Measurements from ENCODE around the gene OR10A5.
"Not testable (repeated sequence)": the region's sequence is repeated elsewhere in the genome, so short reads cannot be mapped to it uniquely, and the experiment has no call there.

OR10A5 gene

GRCh38 chr11:6834021-6834420 is 11.5 kb upstream of the OR10A5 start:
- Histone ChIP-seq H3K27me3 (ENCODE audit: low read depth, low read length) (no peaks in the 10 kb centered on the region), H3K9me3 (ENCODE audit: control insufficient read depth in 1 of 2, low read length in 2 of 2) (no peaks in the 10 kb centered on the region), H3K4me1 (ENCODE audit: control insufficient read depth in 1 of 2, insufficient read depth in 2 of 2, low read length in 2 of 2) (no peaks in the 10 kb centered on the region), H3K36me3 (ENCODE audit: control insufficient read depth in 1 of 2, insufficient read depth in 2 of 2, low read length in 2 of 2) (no peaks in the 10 kb centered on the region), H3K27ac (ENCODE audit: low read length) (no peak overlapping the region), H3K4me3 (ENCODE audit: low read depth in 1 of 2, low read length in 2 of 2) (no peak overlapping the region)

- no peaks in the 10 kb centered on the region for H3K27me3 ChIP-seq (ENCODE audit: low read depth, low read length)
- H3K4me3 ChIP-seq (ENCODE audit: low read depth in 1 of 2, low read length in 2 of 2) = no peak overlapping the region
- no peaks in the 10 kb centered on the region for H3K36me3 ChIP-seq (ENCODE audit: control insufficient read depth in 1 of 2, insufficient read depth in 2 of 2, low read length in 2 of 2)
- H3K27ac ChIP-seq (ENCODE audit: low read length) = no peak overlapping the region
- peaks cover 0 to 2% of the 10 kb centered on the region in 2 donors for H3K9me3 ChIP-seq (ENCODE audit: control insufficient read depth in 1 of 2, low read length in 2 of 2)
- H3K4me1 ChIP-seq (ENCODE audit: control insufficient read depth in 1 of 2, insufficient read depth in 2 of 2, low read length in 2 of 2) = no peaks in the 10 kb centered on the region
These were observed 3.8 kb upstream of the OR10A5 start for GRCh38 chr11:6841694-6842093.

DNA sequence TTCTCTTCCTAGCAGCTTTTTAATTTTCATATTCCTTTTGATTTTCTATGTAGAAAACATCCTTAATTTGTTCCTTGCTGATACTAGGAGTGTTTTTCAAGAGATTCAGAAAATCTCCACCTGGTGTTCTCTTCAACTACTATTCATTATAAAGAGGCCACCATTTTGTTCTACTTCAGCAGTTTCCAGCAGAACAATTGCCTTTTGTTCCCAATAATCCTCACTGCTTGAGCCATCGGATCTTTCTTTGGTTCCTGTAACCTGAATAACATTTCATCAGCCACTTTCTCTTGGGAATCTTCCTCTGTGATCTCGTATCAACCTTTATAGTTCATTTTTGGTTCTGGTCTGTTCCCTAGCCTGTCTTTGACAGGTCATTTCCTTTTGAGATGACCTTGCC is 1.8 kb upstream of the OR10A5 start:
- no peak overlapping the region for H3K27ac ChIP-seq (ENCODE audit: low read length)
- H3K27me3 ChIP-seq (ENCODE audit: low read depth, low read length) = no peaks in the 10 kb centered on the region
- H3K4me3 ChIP-seq (ENCODE audit: low read depth in 1 of 2, low read length in 2 of 2) = no peak overlapping the region
- peaks cover 0 to 2% of the 10 kb centered on the region in 2 donors for H3K9me3 ChIP-seq (ENCODE audit: control insufficient read depth in 1 of 2, low read length in 2 of 2)
- H3K4me1 ChIP-seq (ENCODE audit: control insufficient read depth in 1 of 2, insufficient read depth in 2 of 2, low read length in 2 of 2) = no peaks in the 10 kb centered on the region
- no peaks in the 10 kb centered on the region for H3K36me3 ChIP-seq (ENCODE audit: control insufficient read depth in 1 of 2, insufficient read depth in 2 of 2, low read length in 2 of 2)

DNA sequence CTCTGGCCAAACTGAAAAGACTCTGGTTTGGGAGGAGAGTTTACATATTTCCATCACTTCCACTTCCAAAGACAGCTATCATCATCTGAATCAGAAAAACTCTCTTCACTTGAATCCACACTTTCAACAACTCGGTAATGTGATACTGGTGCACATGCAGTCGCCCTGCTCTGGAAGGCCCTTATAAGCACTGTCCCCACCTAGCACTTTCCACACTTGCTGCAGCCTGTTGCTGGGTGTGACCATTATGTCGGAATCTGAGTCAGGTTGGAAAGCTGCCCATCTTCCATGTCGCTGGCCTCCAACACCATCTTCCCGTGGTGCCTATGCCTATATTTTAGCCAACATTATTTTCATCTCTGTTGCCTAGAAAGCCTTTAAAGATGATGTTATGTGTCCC is 1.1 kb upstream of the OR10A5 start:
- H3K27ac ChIP-seq (ENCODE audit: low read length) = no peak overlapping the region
- no peaks in the 10 kb centered on the region for H3K36me3 ChIP-seq (ENCODE audit: control insufficient read depth in 1 of 2, insufficient read depth in 2 of 2, low read length in 2 of 2)
- H3K4me1 ChIP-seq (ENCODE audit: control insufficient read depth in 1 of 2, insufficient read depth in 2 of 2, low read length in 2 of 2) = no peaks in the 10 kb centered on the region
- no peak overlapping the region for H3K4me3 ChIP-seq (ENCODE audit: low read depth in 1 of 2, low read length in 2 of 2)
- no peaks in the 10 kb centered on the region for H3K27me3 ChIP-seq (ENCODE audit: low read depth, low read length)
- H3K9me3 ChIP-seq (ENCODE audit: control insufficient read depth in 1 of 2, low read length in 2 of 2) = peaks cover 0 to 3% of the 10 kb centered on the region in 2 donors

GRCh38 chr11:6850526-6850925 is 5.0 kb downstream of the OR10A5 start:
- Histone ChIP-seq H3K9me3 (ENCODE audit: control insufficient read depth in 1 of 2, low read length in 2 of 2) (peaks cover 0 to 2% of the 10 kb centered on the region in 2 donors), H3K27ac (ENCODE audit: low read length) (no peak overlapping the region), H3K4me3 (ENCODE audit: low read depth in 1 of 2, low read length in 2 of 2) (no peak overlapping the region), H3K4me1 (ENCODE audit: control insufficient read depth in 1 of 2, insufficient read depth in 2 of 2, low read length in 2 of 2) (no peaks in the 10 kb centered on the region), H3K36me3 (ENCODE audit: control insufficient read depth in 1 of 2, insufficient read depth in 2 of 2, low read length in 2 of 2) (no peaks in the 10 kb centered on the region), H3K27me3 (ENCODE audit: low read depth, low read length) (no peaks in the 10 kb centered on the region)

GRCh38 chr11:6854801-6855200 is 9.3 kb downstream of the OR10A5 start:
- not testable (repeated sequence) for H3K27ac ChIP-seq (ENCODE audit: low read length); H3K9me3 ChIP-seq (ENCODE audit: control insufficient read depth in 1 of 2, low read length in 2 of 2); H3K4me3 ChIP-seq (ENCODE audit: low read depth in 1 of 2, low read length in 2 of 2); H3K4me1 ChIP-seq (ENCODE audit: control insufficient read depth in 1 of 2, insufficient read depth in 2 of 2, low read length in 2 of 2); H3K27me3 ChIP-seq (ENCODE audit: low read depth, low read length); H3K36me3 ChIP-seq (ENCODE audit: control insufficient read depth in 1 of 2, insufficient read depth in 2 of 2, low read length in 2 of 2)

GRCh38 chr11:6855971-6856541 is 10.6 kb downstream of the OR10A5 start:
- H3K4me3 ChIP-seq (ENCODE audit: low read depth in 1 of 2, low read length in 2 of 2) = no peak overlapping the region
- H3K9me3 ChIP-seq (ENCODE audit: control insufficient read depth in 1 of 2, low read length in 2 of 2) = no peaks in the 10 kb centered on the region
- H3K27me3 ChIP-seq (ENCODE audit: low read depth, low read length) = no peaks in the 10 kb centered on the region
- H3K4me1 ChIP-seq (ENCODE audit: control insufficient read depth in 1 of 2, insufficient read depth in 2 of 2, low read length in 2 of 2) = no peaks in the 10 kb centered on the region
- H3K36me3 ChIP-seq (ENCODE audit: control insufficient read depth in 1 of 2, insufficient read depth in 2 of 2, low read length in 2 of 2) = no peaks in the 10 kb centered on the region
- H3K27ac ChIP-seq (ENCODE audit: low read length) = no peak overlapping the region

DNA sequence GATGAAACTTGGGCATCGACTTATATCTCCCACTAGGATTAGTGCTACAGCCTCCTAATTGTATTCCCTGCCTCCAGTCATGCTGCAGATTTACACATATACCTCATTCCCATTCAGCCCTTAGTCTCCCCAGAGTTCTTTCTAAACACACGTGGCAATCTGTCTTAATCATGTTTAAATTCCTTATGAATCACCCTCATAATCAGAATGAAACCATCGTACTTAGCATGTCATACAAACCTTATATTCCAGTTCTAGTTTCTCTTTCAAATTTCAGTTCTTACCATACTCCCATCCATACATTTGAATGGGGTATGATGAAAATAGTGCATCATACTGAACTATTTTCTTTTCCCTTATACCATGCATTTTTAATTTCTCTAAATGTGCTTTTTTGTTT is 11.4 kb downstream of the OR10A5 start:
- Histone ChIP-seq H3K4me3 (ENCODE audit: low read depth in 1 of 2, low read length in 2 of 2) (no peak overlapping the region), H3K4me1 (ENCODE audit: control insufficient read depth in 1 of 2, insufficient read depth in 2 of 2, low read length in 2 of 2) (no peaks in the 10 kb centered on the region), H3K27me3 (ENCODE audit: low read depth, low read length) (no peaks in the 10 kb centered on the region), H3K9me3 (ENCODE audit: control insufficient read depth in 1 of 2, low read length in 2 of 2) (no peaks in the 10 kb centered on the region), H3K27ac (ENCODE audit: low read length) (no peak overlapping the region), H3K36me3 (ENCODE audit: control insufficient read depth in 1 of 2, insufficient read depth in 2 of 2, low read length in 2 of 2) (no peaks in the 10 kb centered on the region)

DNA sequence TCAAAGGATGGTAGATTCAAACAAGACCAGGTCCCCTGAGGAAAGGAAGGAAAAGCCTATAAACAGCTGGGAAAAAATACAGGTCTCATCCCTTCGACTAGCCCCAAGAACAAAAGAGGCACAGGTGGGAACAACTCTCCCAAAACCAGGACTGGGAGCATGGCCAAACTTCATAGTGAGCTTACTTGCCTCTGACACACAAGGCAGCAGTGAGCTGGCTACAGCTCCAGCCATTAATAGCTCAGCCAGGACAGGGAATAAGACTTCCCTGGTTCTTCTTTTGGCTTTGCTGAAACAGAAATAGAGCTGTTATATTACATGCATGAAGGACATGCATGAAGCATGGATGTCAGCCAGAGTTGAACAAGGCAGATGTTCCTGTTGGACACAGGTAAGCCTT is 17.5 kb downstream of the OR10A5 start, which contains the start of gene OR10A2:
Gene OR10A2 (plus strand): TSS at position 97 of the 400 bp plus-strand sequence. CDS start 6,698 bp downstream, outside the sequence.
- Histone ChIP-seq H3K36me3 (ENCODE audit: control insufficient read depth in 1 of 2, insufficient read depth in 2 of 2, low read length in 2 of 2) (no peaks in the 10 kb centered on the region), H3K27me3 (ENCODE audit: low read depth, low read length) (no peaks in the 10 kb centered on the region), H3K9me3 (ENCODE audit: control insufficient read depth in 1 of 2, low read length in 2 of 2) (no peaks in the 10 kb centered on the region)

DNA sequence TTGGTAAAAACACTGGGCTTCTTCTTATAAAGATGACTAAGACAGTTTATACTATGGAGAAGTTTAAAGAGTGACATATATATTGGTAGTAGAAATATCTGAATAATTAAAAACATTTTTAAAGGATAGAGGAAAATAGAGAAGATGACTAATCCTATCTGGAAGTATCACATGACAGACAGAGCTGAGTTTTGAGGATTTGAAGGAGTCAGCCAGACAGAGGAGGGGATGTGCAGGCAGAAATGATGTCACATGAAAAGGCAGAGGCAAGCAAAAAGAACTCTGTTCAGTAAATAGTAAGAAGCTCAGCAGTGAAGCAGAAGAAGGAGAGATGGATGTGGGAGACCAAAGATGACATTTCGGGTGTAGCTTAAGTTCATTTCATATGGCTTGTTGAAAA is 19.0 kb downstream of the OR10A5 start:
- Histone ChIP-seq H3K27ac (ENCODE audit: low read length) (no peak overlapping the region), H3K4me3 (ENCODE audit: low read depth in 1 of 2, low read length in 2 of 2) (no peak overlapping the region), H3K27me3 (ENCODE audit: low read depth, low read length) (no peaks in the 10 kb centered on the region), H3K9me3 (ENCODE audit: control insufficient read depth in 1 of 2, low read length in 2 of 2) (no peaks in the 10 kb centered on the region), H3K4me1 (ENCODE audit: control insufficient read depth in 1 of 2, insufficient read depth in 2 of 2, low read length in 2 of 2) (no peaks in the 10 kb centered on the region), H3K36me3 (ENCODE audit: control insufficient read depth in 1 of 2, insufficient read depth in 2 of 2, low read length in 2 of 2) (no peaks in the 10 kb centered on the region)

More for the DNA sequence above, 17.5 kb downstream of the OR10A5 start, which contains the start of gene OR10A2:
- H3K4me3 ChIP-seq (ENCODE audit: low read depth in 1 of 2, low read length in 2 of 2) = no peak within 1 kb of the TSS
- H3K4me1 ChIP-seq (ENCODE audit: control insufficient read depth in 1 of 2, insufficient read depth in 2 of 2, low read length in 2 of 2) = no peaks in the 10 kb centered on the region
- no peak within 1 kb of the TSS for H3K27ac ChIP-seq (ENCODE audit: low read length)

GRCh38 chr11:6871278-6871677 is 25.8 kb downstream of the OR10A5 start:
- no peak overlapping the region for H3K4me3 ChIP-seq (ENCODE audit: low read depth in 1 of 2, low read length in 2 of 2)
- no peaks in the 10 kb centered on the region for H3K36me3 ChIP-seq (ENCODE audit: control insufficient read depth in 1 of 2, insufficient read depth in 2 of 2, low read length in 2 of 2)
- no peaks in the 10 kb centered on the region for H3K9me3 ChIP-seq (ENCODE audit: control insufficient read depth in 1 of 2, low read length in 2 of 2)
- H3K4me1 ChIP-seq (ENCODE audit: control insufficient read depth in 1 of 2, insufficient read depth in 2 of 2, low read length in 2 of 2) = no peaks in the 10 kb centered on the region
- H3K27me3 ChIP-seq (ENCODE audit: low read depth, low read length) = no peaks in the 10 kb centered on the region
- no peak overlapping the region for H3K27ac ChIP-seq (ENCODE audit: low read length)

DNA sequence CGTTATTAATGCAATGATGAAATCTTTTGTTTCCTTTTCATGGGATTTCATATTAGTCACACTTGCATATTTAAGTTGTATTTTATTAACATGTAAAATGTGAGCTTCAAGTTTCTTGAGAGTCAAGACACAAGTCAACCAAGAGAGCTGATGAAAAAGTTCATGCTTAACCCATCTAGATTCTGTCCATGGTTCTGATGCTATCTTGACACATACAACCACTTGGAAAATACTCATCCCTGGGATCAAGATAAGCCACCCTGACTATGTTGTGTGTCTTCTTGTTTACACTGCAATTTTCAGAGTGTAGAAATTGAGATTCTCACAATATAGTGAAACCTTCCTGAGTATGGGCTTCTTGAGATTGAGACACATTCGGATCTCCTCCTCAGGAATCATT is 30.3 kb downstream of the OR10A5 start:
- no peak overlapping the region for H3K27ac ChIP-seq (ENCODE audit: low read length)
- peaks cover 0 to 5% of the 10 kb centered on the region in 2 donors for H3K9me3 ChIP-seq (ENCODE audit: control insufficient read depth in 1 of 2, low read length in 2 of 2)
- no peak overlapping the region for H3K4me3 ChIP-seq (ENCODE audit: low read depth in 1 of 2, low read length in 2 of 2)
- H3K36me3 ChIP-seq (ENCODE audit: control insufficient read depth in 1 of 2, insufficient read depth in 2 of 2, low read length in 2 of 2) = no peaks in the 10 kb centered on the region
- H3K4me1 ChIP-seq (ENCODE audit: control insufficient read depth in 1 of 2, insufficient read depth in 2 of 2, low read length in 2 of 2) = no peaks in the 10 kb centered on the region
- H3K27me3 ChIP-seq (ENCODE audit: low read depth, low read length) = no peaks in the 10 kb centered on the region

Data from muscle layer of duodenum (tissue), 2 donors.